Type B pancreatic cell (in vitro differentiated cells): Measurements from ENCODE around the gene HPSE. TPM values are rescaled to one million over a fixed set of nuclear protein-coding genes. Genes with fewer than 3 reads are reported as not detected.

ENCODE experiments used
- DNase-seq: peaks from one replicate; pipeline ENCODE4 v3.0.0; 2021; ENCODE audit warnings: mixed read lengths; ENCODE audit not compliant: unreplicated experiment; ENCODE audit errors: extremely low spot score
- H3K27ac Mint-ChIP-seq: 2 replicates; pipeline ENCODE4 v1.8.0; 2021; ENCODE audit warnings: mild to moderate bottlenecking, mixed read lengths
- H3K27me3 Mint-ChIP-seq: 2 replicates; pipeline ENCODE4 v1.8.0; 2021; ENCODE audit warnings: mixed read lengths
- H3K36me3 Mint-ChIP-seq: 2 replicates; pipeline ENCODE4 v1.8.0; 2021; ENCODE audit warnings: mixed read lengths
- H3K4me1 Mint-ChIP-seq: one replicate; pipeline ENCODE4 v1.8.0; 2021; ENCODE audit warnings: mixed read lengths; ENCODE audit not compliant: unreplicated experiment
- H3K4me3 Mint-ChIP-seq: 2 replicates; pipeline ENCODE4 v1.8.0; 2021; ENCODE audit warnings: mild to moderate bottlenecking, mixed read lengths
- H3K9me3 Mint-ChIP-seq: 2 replicates; pipeline ENCODE4 v1.8.0; 2021; ENCODE audit warnings: mixed read lengths
- CTCF ChIP-seq: fragments of 200-600 bp; sonication (generic); conservative IDR thresholded peaks from 2 replicates; pipeline ENCODE4 v1.5.0; 2021; ENCODE audit warnings: antibody characterized with exemption, mild to moderate bottlenecking
- total RNA-seq: library from RNA; stranded (reverse); gene quantifications from 2 replicates; pipeline ENCODE4 v1.2.1, GENCODE V29; 2021; ENCODE audit warnings: low replicate concordance

The HPSE gene
- total RNA-seq, 1 donor from 2014 or later: 17.6 TPM

GRCh38 chr4:83252782-83253405 lies 81.8 kb downstream of the HPSE start:
- peak overlapping the region; percentile 30 for H3K27ac Mint-ChIP-seq
- H3K9me3 Mint-ChIP-seq: no peaks in the 10 kb centered on the region
- no peaks in the 10 kb centered on the region for H3K27me3 Mint-ChIP-seq
- H3K36me3 Mint-ChIP-seq: peaks cover 4% of the 10 kb centered on the region
- H3K4me1 Mint-ChIP-seq: peaks cover 4% of the 10 kb centered on the region
- no peak overlapping the region for H3K4me3 Mint-ChIP-seq
- TF ChIP-seq CTCF: peak; percentile 73
- DNase-seq: no peak

GRCh38 chr4:83251447-83251830 lies 83.2 kb downstream of the HPSE start:
- no peak for TF ChIP-seq CTCF
- DNase-seq: no peak
- H3K27ac Mint-ChIP-seq: no peak overlapping the region
- no peaks in the 10 kb centered on the region for H3K36me3 Mint-ChIP-seq
- no peak overlapping the region for H3K4me3 Mint-ChIP-seq
- H3K9me3 Mint-ChIP-seq: no peaks in the 10 kb centered on the region
- no peaks in the 10 kb centered on the region for H3K27me3 Mint-ChIP-seq
- H3K4me1 Mint-ChIP-seq: no peaks in the 10 kb centered on the region

GRCh38 chr4:83250687-83251446 lies 83.8 kb downstream of the HPSE start:
- Mint-ChIP-seq H3K4me3 (no peak overlapping the region), H3K9me3 (no peaks in the 10 kb centered on the region), H3K27me3 (no peaks in the 10 kb centered on the region), H3K27ac (no peak overlapping the region), H3K36me3 (no peaks in the 10 kb centered on the region), H3K4me1 (no peaks in the 10 kb centered on the region)
- DNase-seq: no peak
- TF ChIP-seq CTCF: no peak

- Mint-ChIP-seq H3K27me3 (no peaks in the 10 kb centered on the region), H3K4me3 (no peak overlapping the region), H3K9me3 (no peaks in the 10 kb centered on the region), H3K36me3 (no peaks in the 10 kb centered on the region), H3K27ac (no peak overlapping the region), H3K4me1 (no peaks in the 10 kb centered on the region)
- TF ChIP-seq CTCF: no peak
- DNase-seq: no peak
Observed at GRCh38 chr4:83248486-83248885, 86.2 kb downstream of the HPSE start.

GRCh38 chr4:83247415-83248357 lies 87.0 kb downstream of the HPSE start:
- DNase-seq: no peak
- Mint-ChIP-seq H3K36me3 (no peaks in the 10 kb centered on the region), H3K27me3 (no peaks in the 10 kb centered on the region), H3K27ac (no peak overlapping the region), H3K4me3 (no peak overlapping the region), H3K4me1 (no peaks in the 10 kb centered on the region), H3K9me3 (no peaks in the 10 kb centered on the region)
- TF ChIP-seq CTCF: no peak

Other genes starting within 250 kb of the HPSE start
- 38.4 and 60.9 TPM in 2 replicates for gene PLAC8, start 220.1 kb downstream of the HPSE start, total RNA-seq
- gene COQ2, start 50.0 kb downstream of the HPSE start, total RNA-seq: 16.5 and 18.8 TPM in 2 replicates
- gene HELQ, start 121.0 kb upstream of the HPSE start, total RNA-seq: 18.0 and 20.8 TPM in 2 replicates
- 47.8 and 50.1 TPM in 2 replicates for gene MRPS18C, start 121.2 kb upstream of the HPSE start, total RNA-seq
- gene ABRAXAS1, start 150.3 kb upstream of the HPSE start, total RNA-seq: 15.7 and 22.8 TPM in 2 replicates
- 11.3 and 53.7 TPM in 2 replicates for gene GPAT3, start 201.3 kb upstream of the HPSE start, total RNA-seq